NCI-H2029 (cell line): ENCODE results near the gene IFIT3.
"Not testable (repeated sequence)": the region's sequence is repeated elsewhere in the genome, so short reads cannot be mapped to it uniquely, and the experiment has no call there.

Experiments
- DNase-seq: peaks from one replicate; lab custom pipeline; 2025; lab: John Stamatoyannopoulos, UW

IFIT3 gene, protein sequence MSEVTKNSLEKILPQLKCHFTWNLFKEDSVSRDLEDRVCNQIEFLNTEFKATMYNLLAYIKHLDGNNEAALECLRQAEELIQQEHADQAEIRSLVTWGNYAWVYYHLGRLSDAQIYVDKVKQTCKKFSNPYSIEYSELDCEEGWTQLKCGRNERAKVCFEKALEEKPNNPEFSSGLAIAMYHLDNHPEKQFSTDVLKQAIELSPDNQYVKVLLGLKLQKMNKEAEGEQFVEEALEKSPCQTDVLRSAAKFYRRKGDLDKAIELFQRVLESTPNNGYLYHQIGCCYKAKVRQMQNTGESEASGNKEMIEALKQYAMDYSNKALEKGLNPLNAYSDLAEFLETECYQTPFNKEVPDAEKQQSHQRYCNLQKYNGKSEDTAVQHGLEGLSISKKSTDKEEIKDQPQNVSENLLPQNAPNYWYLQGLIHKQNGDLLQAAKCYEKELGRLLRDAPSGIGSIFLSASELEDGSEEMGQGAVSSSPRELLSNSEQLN

GRCh38 chr10:89327803-89328441 lies at the start of gene IFIT3:
TSS of gene IFIT3 (plus strand) at chr10:89327997. CDS start at chr10:89328074, 77 bp downstream.
- peak; percentile 36 for DNase-seq

GRCh38 chr10:89278034-89278535 lies 49.7 kb upstream of the IFIT3 start:
- DNase-seq, result no peak

DNA sequence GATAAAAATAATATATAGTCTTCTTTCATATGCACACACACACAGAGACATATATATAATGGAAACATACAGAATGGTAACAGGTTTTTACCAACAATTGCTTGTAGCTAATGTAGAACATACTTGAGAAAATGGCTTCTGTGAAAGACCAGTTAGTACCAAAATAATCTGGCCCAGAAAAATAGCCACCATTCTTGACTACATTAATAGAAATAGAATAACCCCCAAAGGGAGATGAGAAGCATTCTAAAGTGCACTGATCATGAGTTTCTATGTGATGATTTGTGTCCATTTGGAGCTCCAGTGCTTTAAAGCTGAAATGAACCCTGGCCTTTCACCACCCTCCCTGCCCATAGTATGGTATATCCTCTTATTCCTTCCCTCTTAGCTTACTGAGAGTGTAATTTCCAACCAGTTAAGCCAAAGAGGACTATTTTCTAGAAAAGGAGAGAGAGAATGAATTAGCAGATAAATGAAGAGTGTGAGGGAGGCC lies 48.9 kb upstream of the IFIT3 start:
- no peak for DNase-seq

- DNase-seq, result no peak
These were observed 48.4 kb upstream of the IFIT3 start for GRCh38 chr10:89279421-89279869.

- no peak for DNase-seq
These were observed 47.3 kb upstream of the IFIT3 start for GRCh38 chr10:89280508-89280907.

- no peak for DNase-seq
These were observed 46.0 kb upstream of the IFIT3 start for GRCh38 chr10:89281606-89282395.

DNA sequence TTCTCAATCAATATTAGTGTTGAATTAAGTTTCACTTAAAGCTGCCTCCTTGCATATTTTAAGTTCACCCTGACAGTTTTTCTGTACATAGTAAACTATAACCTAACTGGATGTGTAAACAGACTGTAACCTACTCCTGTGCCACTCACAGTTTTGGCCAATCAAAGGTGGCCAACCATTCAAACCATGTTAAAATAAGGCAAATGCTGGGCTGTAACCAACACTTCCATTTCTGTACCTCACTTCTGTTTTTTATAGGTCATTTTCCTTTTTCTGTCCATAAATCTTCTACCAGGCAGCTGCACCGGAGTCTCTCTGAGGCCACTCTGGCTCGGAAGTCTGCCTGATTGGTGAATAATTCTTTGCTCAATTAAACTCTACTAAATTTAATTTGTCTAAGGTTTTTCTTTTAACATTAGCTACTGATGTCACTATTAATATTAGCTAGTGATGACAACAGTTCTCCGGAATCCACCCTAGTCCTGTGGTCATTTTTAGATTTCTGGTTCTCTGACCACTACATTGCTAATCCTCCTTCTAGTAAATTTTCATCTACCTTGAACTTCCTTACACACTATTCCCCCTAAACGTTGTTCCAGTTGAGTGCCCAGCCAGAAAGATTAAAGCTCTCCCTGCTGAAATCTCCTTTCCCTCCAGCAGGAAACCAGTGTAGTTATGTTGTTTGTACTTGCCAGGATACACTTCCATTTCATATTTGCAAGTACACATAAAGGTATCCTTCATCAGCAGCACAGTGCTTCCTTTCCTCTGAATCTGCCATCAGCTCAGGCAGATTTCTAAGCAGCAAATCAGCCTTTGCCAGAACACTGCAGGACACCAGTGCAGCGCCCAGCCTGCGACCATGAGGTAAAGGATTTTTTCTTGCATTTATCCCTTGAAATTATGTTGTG lies 44.5 kb upstream of the IFIT3 start:
- DNase-seq, result no peak

DNA sequence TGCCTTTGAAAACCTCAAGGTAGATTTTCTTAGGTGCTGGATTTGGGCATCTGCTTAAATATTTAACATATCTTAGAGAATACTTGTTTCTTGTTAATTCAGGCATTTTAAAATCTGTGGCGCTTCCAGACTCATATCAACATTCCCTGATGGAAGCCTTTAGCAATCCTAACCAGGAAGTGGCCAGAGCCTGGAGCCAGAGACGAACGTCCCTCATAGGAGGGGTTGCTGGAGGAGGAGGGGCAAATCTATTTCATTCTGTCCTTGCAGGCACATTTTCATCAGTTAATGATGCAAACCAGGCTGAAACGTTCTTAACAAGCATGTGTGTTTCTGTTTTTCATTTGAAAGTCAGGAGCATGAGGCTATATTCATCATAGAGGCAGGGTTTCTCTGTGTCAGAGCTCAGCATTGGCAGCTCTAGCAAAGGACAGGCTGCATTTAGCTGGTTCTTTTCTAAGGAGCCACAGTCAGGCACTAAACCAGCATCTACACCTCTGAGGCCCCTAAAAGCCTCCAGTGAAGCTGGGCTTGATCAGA lies 43.8 kb upstream of the IFIT3 start:
- peak; percentile 3 for DNase-seq

GRCh38 chr10:89284711-89285110 lies 43.1 kb upstream of the IFIT3 start:
- DNase-seq, result not testable (repeated sequence)

DNA sequence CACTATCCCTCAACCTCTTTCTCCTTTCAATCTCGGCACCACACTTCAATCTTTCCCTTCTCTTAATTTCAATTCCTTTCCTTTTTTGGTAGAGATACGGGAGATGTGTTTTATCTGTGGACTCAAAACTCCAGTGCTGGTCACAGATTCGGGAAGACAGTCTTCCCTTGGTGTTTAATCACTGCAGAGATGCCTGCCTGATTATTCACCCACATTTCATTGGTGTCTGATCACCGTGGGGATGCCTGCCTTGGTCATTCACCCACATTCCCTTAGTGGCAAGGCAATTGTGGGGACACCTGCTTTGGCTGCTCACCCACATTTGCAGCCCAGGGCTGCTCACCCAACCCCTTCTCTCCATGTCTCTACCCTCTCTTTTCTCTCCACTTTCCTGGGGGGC lies 42.5 kb upstream of the IFIT3 start:
- not testable (repeated sequence) for DNase-seq

DNA sequence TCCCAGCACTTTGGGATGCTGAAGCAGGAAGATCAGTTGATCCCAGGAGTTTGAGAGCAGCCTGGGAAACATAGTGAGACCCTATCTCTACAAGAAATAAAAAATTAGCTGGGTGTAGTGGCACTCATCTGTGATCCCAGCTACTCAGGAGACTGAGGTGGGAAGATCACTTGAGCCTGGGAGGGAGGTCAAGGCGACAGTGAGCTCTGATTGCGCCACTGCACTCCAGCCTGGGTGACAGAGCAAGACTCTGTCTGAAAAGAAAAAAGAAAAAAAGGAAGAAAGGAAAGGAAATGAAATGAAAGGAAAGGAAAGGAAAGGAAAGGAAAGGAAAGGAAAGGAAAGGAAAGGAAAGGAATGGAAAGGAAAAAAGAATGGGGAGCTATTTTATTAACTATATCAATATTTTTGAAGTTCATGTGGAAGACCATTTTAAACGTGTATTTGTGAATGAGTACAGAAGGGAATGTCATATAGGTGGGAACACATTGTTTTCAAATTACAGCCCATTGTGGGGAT lies 33.0 kb upstream of the IFIT3 start:
- DNase-seq, result no peak

GRCh38 chr10:89295597-89295996 lies 32.2 kb upstream of the IFIT3 start:
- DNase-seq, result no peak

GRCh38 chr10:89296220-89296648 lies 31.6 kb upstream of the IFIT3 start:
- DNase-seq, result no peak

GRCh38 chr10:89297356-89297755 lies 30.4 kb upstream of the IFIT3 start:
- DNase-seq, result no peak

GRCh38 chr10:89297791-89298190 lies 30.0 kb upstream of the IFIT3 start:
- DNase-seq, result no peak

- DNase-seq, result no peak
These were observed 28.8 kb upstream of the IFIT3 start for GRCh38 chr10:89299031-89299430.

DNA sequence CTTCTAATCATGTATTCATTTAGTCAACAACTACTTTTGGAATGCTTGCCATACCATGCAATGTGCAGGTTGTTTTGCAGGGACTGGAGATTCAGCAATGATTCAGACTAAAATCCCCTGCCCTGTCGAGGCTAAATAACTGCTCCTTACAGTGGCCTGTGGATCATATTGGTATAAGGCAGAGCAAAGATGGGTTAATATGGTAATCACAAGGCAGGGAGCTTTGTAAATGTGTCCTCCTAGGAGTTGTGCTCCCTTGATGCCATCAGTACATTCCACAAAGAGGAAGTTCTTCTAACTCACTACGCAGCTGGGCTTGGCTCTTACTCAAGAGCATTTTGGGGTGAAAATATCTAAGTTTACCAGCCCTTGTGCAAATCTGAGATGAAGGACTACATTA lies 26.6 kb upstream of the IFIT3 start:
- DNase-seq, result no peak

DNA sequence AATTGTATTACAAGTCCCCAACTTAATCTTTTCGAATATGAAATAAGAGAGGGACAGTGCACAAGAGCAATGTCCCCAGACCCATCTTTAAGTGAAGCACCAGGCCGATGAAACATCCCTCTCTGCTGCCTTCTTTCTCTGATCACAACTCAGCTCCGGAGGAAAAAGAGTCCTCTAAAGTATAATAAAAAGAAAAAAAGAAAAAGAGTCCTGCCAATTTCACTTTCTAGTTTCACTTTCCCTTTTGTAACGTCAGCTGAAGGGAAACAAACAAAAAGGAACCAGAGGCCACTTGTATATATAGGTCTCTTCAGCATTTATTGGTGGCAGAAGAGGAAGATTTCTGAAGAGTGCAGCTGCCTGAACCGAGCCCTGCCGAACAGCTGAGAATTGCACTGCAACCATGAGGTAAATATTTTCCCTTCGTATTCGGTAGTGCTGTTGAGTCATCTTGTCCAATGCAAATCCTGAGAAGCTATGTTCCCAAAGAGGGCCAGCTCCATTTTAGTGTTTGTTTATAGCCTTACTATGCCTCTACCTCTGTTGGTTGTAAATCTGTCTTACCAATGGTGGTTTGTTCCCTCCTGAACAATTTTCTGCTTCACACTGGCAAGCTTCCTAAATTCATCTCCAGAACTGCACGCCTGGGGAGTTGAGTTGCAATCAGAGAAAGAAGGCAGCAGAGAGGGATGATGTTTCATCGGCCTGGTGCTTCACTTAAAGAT lies 25.9 kb upstream of the IFIT3 start, which contains the start of gene IFIT2:
Gene IFIT2 (plus strand): TSS at position 326 of the 725 bp plus-strand sequence. CDS start 78 bp downstream, at position 404.
- DNase-seq, result peak; percentile 12

- DNase-seq, result no peak
These were observed 25.2 kb upstream of the IFIT3 start for GRCh38 chr10:89302625-89303024.

DNA sequence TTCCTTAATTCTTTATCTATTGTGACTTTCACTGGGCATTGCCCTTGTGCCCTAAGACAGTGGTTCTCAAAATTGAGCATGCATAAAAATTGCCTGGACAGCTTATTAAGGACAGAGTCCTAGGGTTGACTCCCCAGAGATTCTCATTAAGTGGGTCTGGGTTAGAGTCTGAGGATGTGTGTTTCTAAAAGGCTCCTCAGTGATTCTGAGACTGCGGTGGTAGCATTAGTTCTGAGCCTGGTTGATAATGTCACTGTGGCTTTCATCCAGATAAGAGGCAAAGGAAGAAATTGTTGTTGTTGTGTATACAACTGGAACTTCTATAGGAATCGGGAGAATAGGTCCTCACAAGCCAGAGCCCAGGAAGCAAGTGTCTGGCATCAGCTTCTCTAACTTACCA lies 24.6 kb upstream of the IFIT3 start:
- DNase-seq, result no peak
